B cell (primary cell): ENCODE results near the gene CHAF1A.

Experiments
- CTCF ChIP-seq: fragments of 200-600 bp; IDR thresholded peaks from one replicate; pipeline ENCODE4 v1.8.0; 2022; ENCODE audit warnings: antibody characterized with exemption, mild to moderate bottlenecking
- EZH2 ChIP-seq: IDR thresholded peaks from 2 replicates; pipeline ENCODE4 v1.6.1; 2012; ENCODE audit warnings: borderline replicate concordance, low read depth, mild to moderate bottlenecking, moderate library complexity, low read length; ENCODE audit not compliant: insufficient read depth, poor library complexity, severe bottlenecking

- TF ChIP-seq CTCF: no peak
- TF ChIP-seq EZH2: no peak
These were observed 26.3 kb upstream of the CHAF1A start for GRCh38 chr19:4376028-4376670.
